ENCODE results near the gene C14orf180.

DNA sequence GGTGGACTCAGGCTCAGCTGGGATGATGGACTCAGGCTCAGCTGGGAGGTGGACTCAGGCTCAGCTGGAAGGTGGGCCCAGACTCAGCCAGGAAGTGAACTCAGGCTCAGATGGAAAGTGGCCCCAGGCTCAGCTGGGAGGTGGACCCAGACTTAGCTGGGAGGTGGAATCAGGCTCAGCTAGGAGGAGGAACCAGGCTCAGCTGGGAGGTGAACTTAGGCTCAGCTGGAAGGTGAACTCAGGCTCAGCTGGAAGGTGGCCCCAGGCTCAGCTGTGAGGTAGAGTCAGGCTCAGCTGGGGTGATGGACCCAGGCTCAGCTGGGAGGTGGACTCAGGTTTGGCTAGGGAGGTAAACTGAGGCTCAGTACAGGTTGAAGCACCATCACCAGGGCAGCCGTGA, 21.8 kb upstream of the C14orf180 start:
- TF ChIP-seq, protein P1, sequence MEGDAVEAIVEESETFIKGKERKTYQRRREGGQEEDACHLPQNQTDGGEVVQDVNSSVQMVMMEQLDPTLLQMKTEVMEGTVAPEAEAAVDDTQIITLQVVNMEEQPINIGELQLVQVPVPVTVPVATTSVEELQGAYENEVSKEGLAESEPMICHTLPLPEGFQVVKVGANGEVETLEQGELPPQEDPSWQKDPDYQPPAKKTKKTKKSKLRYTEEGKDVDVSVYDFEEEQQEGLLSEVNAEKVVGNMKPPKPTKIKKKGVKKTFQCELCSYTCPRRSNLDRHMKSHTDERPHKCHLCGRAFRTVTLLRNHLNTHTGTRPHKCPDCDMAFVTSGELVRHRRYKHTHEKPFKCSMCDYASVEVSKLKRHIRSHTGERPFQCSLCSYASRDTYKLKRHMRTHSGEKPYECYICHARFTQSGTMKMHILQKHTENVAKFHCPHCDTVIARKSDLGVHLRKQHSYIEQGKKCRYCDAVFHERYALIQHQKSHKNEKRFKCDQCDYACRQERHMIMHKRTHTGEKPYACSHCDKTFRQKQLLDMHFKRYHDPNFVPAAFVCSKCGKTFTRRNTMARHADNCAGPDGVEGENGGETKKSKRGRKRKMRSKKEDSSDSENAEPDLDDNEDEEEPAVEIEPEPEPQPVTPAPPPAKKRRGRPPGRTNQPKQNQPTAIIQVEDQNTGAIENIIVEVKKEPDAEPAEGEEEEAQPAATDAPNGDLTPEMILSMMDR (optimal IDR thresholded peaks at IDR 0.05 in 1 of 3, IDR thresholded peaks at IDR 0.05 in 1 of 3, conservative IDR thresholded peaks at IDR 0.05 in 1 of 3; ENCODE audit: extremely low read depth in 1 of 3, insufficient read depth in 2 of 3, low read length in 3 of 3): no peak
- no peak for TF ChIP-seq EZH2 (IDR thresholded peaks at IDR 0.05; ENCODE audit: low read length)
